Cardiac atrium fibroblast (primary cell): ENCODE data around the gene TTLL11. TPM values are rescaled to one million over a fixed set of nuclear protein-coding genes. Genes with fewer than 3 reads are reported as not detected.

Experiments
- total RNA-seq: library from RNA; depleted of rRNA; stranded (reverse); fragments of >200 nt; gene quantifications from 2 replicates; pipeline ENCODE4 v1.2.3, GENCODE V29; 2015

TTLL11 gene
- total RNA-seq, result 4.3 and 5.5 TPM in 2 replicates

GRCh38 chr9:122092611-122093506 is at the start of gene TTLL11:
TSS of gene TTLL11 (minus strand) at chr9:122093308. CDS start at chr9:122093148, 160 bp downstream.

Other genes starting within 250 kb of the TTLL11 start
- gene NDUFA8, start 66.5 kb upstream of the TTLL11 start, total RNA-seq, result 31.6 and 55.1 TPM in 2 replicates
- gene MORN5, start 66.6 kb upstream of the TTLL11 start, total RNA-seq, result not detected in 2 replicates
- gene LHX6, start 135.6 kb upstream of the TTLL11 start, total RNA-seq, result 1.8 TPM in 1 of 2 replicates, not detected in the other
- gene RBM18, start 171.5 kb upstream of the TTLL11 start, total RNA-seq, result 12.6 and 12.8 TPM in 2 replicates
- 16.7 and 21.1 TPM in 2 replicates for gene MRRF, start 171.6 kb upstream of the TTLL11 start, total RNA-seq